HCEC 1CT (cell line): ENCODE measurements around the gene CNPY2.
A peak's percentile ranks its signal among the peaks of the same experiment; 100 is the strongest.
"Not testable (repeated sequence)": the region's sequence is repeated elsewhere in the genome, so short reads cannot be mapped to it uniquely, and the experiment has no call there.

Experiments used
- DNase-seq: peaks from one replicate; pipeline ENCODE4 v3.0.0-alpha.2; 2017

The CNPY2 gene

GRCh38 chr12:56333679-56334489 is 18.1 kb upstream of the CNPY2 start, which contains the start of gene PAN2:
Gene PAN2, minus strand, starts transcription at chr12:56334000. Its CDS starts 906 bp downstream, at chr12:56333094.
- peak; percentile 96 for DNase-seq

- no peak for DNase-seq
Measured at GRCh38 chr12:56333197-56333678, 17.4 kb upstream of the CNPY2 start.

GRCh38 chr12:56332512-56333196 is 16.9 kb upstream of the CNPY2 start:
- DNase-seq, result no peak

- no peak for DNase-seq
Measured at GRCh38 chr12:56330936-56331490, 15.2 kb upstream of the CNPY2 start.

- DNase-seq, result no peak
Measured at GRCh38 chr12:56326533-56326932, 10.7 kb upstream of the CNPY2 start.

- DNase-seq, result no peak
Measured at GRCh38 chr12:56326126-56326525, 10.3 kb upstream of the CNPY2 start.

GRCh38 chr12:56324206-56324605 is 8.4 kb upstream of the CNPY2 start:
- no peak for DNase-seq

GRCh38 chr12:56321610-56322009 is 5.8 kb upstream of the CNPY2 start:
- not testable (repeated sequence) for DNase-seq

GRCh38 chr12:56321027-56321426 is 5.2 kb upstream of the CNPY2 start:
- peak; percentile 50 for DNase-seq

GRCh38 chr12:56317675-56318074 is 1.9 kb upstream of the CNPY2 start:
- DNase-seq, result no peak

- DNase-seq, result no peak
Measured at GRCh38 chr12:56315249-56315621, 553 bp downstream of the CNPY2 start.

- no peak for DNase-seq
Measured at GRCh38 chr12:56311003-56311402, 4.8 kb downstream of the CNPY2 start.

- no peak for DNase-seq
Measured at GRCh38 chr12:56308714-56309113, 7.1 kb downstream of the CNPY2 start.

- DNase-seq, result no peak
Measured at GRCh38 chr12:56307221-56307965, 8.4 kb downstream of the CNPY2 start.

- DNase-seq, result no peak
Measured at GRCh38 chr12:56304872-56305590, 10.8 kb downstream of the CNPY2 start.

GRCh38 chr12:56304276-56304675 is 11.5 kb downstream of the CNPY2 start:
- DNase-seq, result no peak

GRCh38 chr12:56300644-56301464 is 14.9 kb downstream of the CNPY2 start:
- DNase-seq, result no peak

- peak; percentile 98 for DNase-seq
Measured at GRCh38 chr12:56299853-56300643, 15.7 kb downstream of the CNPY2 start, which contains the start of gene CS. Gene CS, minus strand, starts transcription at chr12:56300330. Its CDS starts 129 bp downstream, at chr12:56300201.

GRCh38 chr12:56299308-56299852 is 16.4 kb downstream of the CNPY2 start:
- DNase-seq, result no peak

- DNase-seq, result no peak
Measured at GRCh38 chr12:56298828-56299227, 17.0 kb downstream of the CNPY2 start.
